ENCODE measurements around the gene TRAF6.
"Not testable (repeated sequence)": the region's sequence is repeated elsewhere in the genome, so short reads cannot be mapped to it uniquely, and the experiment has no call there.

TRAF6 gene

GRCh38 chr11:36493332-36493731 is 16.7 kb downstream of the TRAF6 start:
- no peaks in the 10 kb centered on the region for H3K9me3 ChIP-seq (ENCODE audit: control insufficient read depth, low read length)
- H3K4me1 ChIP-seq (ENCODE audit: control insufficient read depth, insufficient read depth, low read length), result no peaks in the 10 kb centered on the region
- no peaks in the 10 kb centered on the region for H3K27me3 ChIP-seq (ENCODE audit: control insufficient read depth, insufficient read depth, low read length, poor library complexity, severe bottlenecking)
- no peak overlapping the region for H3K4me3 ChIP-seq (ENCODE audit: insufficient read depth, low read depth, low read length)
- no peak overlapping the region for H3K27ac ChIP-seq (ENCODE audit: insufficient read depth, low read depth, low read length, poor library complexity, severe bottlenecking)
- peaks cover 25% of the 10 kb centered on the region for H3K36me3 ChIP-seq (ENCODE audit: control insufficient read depth, insufficient read depth, low read length)

GRCh38 chr11:36492724-36493304 is 17.3 kb downstream of the TRAF6 start:
- Histone ChIP-seq H3K27me3 (ENCODE audit: control insufficient read depth, insufficient read depth, low read length, poor library complexity, severe bottlenecking) (no peaks in the 10 kb centered on the region), H3K9me3 (ENCODE audit: control insufficient read depth, low read length) (no peaks in the 10 kb centered on the region), H3K4me1 (ENCODE audit: control insufficient read depth, insufficient read depth, low read length) (no peaks in the 10 kb centered on the region), H3K4me3 (ENCODE audit: insufficient read depth, low read depth, low read length) (no peak overlapping the region), H3K36me3 (ENCODE audit: control insufficient read depth, insufficient read depth, low read length) (peaks cover 22% of the 10 kb centered on the region), H3K27ac (ENCODE audit: insufficient read depth, low read depth, low read length, poor library complexity, severe bottlenecking) (no peak overlapping the region)

- 95 to 97% methylated on average over 16 of the region's 16 CpGs for WGBS, 2 experiments
- Histone ChIP-seq H3K4me1 (ENCODE audit: control insufficient read depth, insufficient read depth, low read length) (no peaks in the 10 kb centered on the region), H3K27ac (ENCODE audit: insufficient read depth, low read depth, low read length, poor library complexity, severe bottlenecking) (no peak overlapping the region), H3K9me3 (ENCODE audit: control insufficient read depth, low read length) (no peaks in the 10 kb centered on the region), H3K27me3 (ENCODE audit: control insufficient read depth, insufficient read depth, low read length, poor library complexity, severe bottlenecking) (no peaks in the 10 kb centered on the region), H3K36me3 (ENCODE audit: control insufficient read depth, insufficient read depth, low read length) (peaks cover 29% of the 10 kb centered on the region), H3K4me3 (ENCODE audit: insufficient read depth, low read depth, low read length) (no peak overlapping the region)
Observed at GRCh38 chr11:36490026-36490806, 19.9 kb downstream of the TRAF6 start.

GRCh38 chr11:36488096-36488495 is 22.0 kb downstream of the TRAF6 start:
- no peaks in the 10 kb centered on the region for H3K27me3 ChIP-seq (ENCODE audit: control insufficient read depth, insufficient read depth, low read length, poor library complexity, severe bottlenecking)
- peaks cover 21% of the 10 kb centered on the region for H3K36me3 ChIP-seq (ENCODE audit: control insufficient read depth, insufficient read depth, low read length)
- H3K9me3 ChIP-seq (ENCODE audit: control insufficient read depth, low read length), result no peaks in the 10 kb centered on the region
- no peaks in the 10 kb centered on the region for H3K4me1 ChIP-seq (ENCODE audit: control insufficient read depth, insufficient read depth, low read length)
- no peak overlapping the region for H3K27ac ChIP-seq (ENCODE audit: insufficient read depth, low read depth, low read length, poor library complexity, severe bottlenecking)
- WGBS, 2 experiments, result 93 to 94% methylated on average over 4 of the region's 5 CpGs
- no peak overlapping the region for H3K4me3 ChIP-seq (ENCODE audit: insufficient read depth, low read depth, low read length)

GRCh38 chr11:36487619-36488018 is 22.5 kb downstream of the TRAF6 start:
- Histone ChIP-seq H3K27ac (ENCODE audit: insufficient read depth, low read depth, low read length, poor library complexity, severe bottlenecking) (no peak overlapping the region), H3K4me3 (ENCODE audit: insufficient read depth, low read depth, low read length) (no peak overlapping the region), H3K36me3 (ENCODE audit: control insufficient read depth, insufficient read depth, low read length) (peaks cover 21% of the 10 kb centered on the region), H3K9me3 (ENCODE audit: control insufficient read depth, low read length) (no peaks in the 10 kb centered on the region), H3K4me1 (ENCODE audit: control insufficient read depth, insufficient read depth, low read length) (no peaks in the 10 kb centered on the region), H3K27me3 (ENCODE audit: control insufficient read depth, insufficient read depth, low read length, poor library complexity, severe bottlenecking) (no peaks in the 10 kb centered on the region)
- 100% methylated on average over 4 of the region's 4 CpGs; no CpG with 5 or more reads in 1 of the 2 experiments for WGBS, 2 experiments

- no peaks in the 10 kb centered on the region for H3K9me3 ChIP-seq (ENCODE audit: control insufficient read depth, low read length)
- peaks cover 21% of the 10 kb centered on the region for H3K36me3 ChIP-seq (ENCODE audit: control insufficient read depth, insufficient read depth, low read length)
- 96 to 97% methylated on average over 6 of the region's 6 CpGs for WGBS, 2 experiments
Observed at GRCh38 chr11:36485298-36486002, 24.6 kb downstream of the TRAF6 start.

GRCh38 chr11:36483042-36483441 is 27.0 kb downstream of the TRAF6 start:
- peaks cover 10% of the 10 kb centered on the region for H3K36me3 ChIP-seq (ENCODE audit: control insufficient read depth, insufficient read depth, low read length)
- not testable (repeated sequence) for H3K27me3 ChIP-seq (ENCODE audit: control insufficient read depth, insufficient read depth, low read length, poor library complexity, severe bottlenecking); H3K4me1 ChIP-seq (ENCODE audit: control insufficient read depth, insufficient read depth, low read length); H3K9me3 ChIP-seq (ENCODE audit: control insufficient read depth, low read length); H3K4me3 ChIP-seq (ENCODE audit: insufficient read depth, low read depth, low read length); H3K27ac ChIP-seq (ENCODE audit: insufficient read depth, low read depth, low read length, poor library complexity, severe bottlenecking)
- 93 to 95% methylated on average over 3 of the region's 4 CpGs for WGBS, 2 experiments

More at GRCh38 chr11:36485298-36486002, 24.6 kb downstream of the TRAF6 start:
- no peaks in the 10 kb centered on the region for H3K27me3 ChIP-seq (ENCODE audit: control insufficient read depth, insufficient read depth, low read length, poor library complexity, severe bottlenecking)
- no peaks in the 10 kb centered on the region for H3K4me1 ChIP-seq (ENCODE audit: control insufficient read depth, insufficient read depth, low read length)
- no peak overlapping the region for H3K4me3 ChIP-seq (ENCODE audit: insufficient read depth, low read depth, low read length)
- H3K27ac ChIP-seq (ENCODE audit: insufficient read depth, low read depth, low read length, poor library complexity, severe bottlenecking), result no peak overlapping the region

- Histone ChIP-seq H3K36me3 (ENCODE audit: control insufficient read depth, insufficient read depth, low read length) (peaks cover 3% of the 10 kb centered on the region), H3K9me3 (ENCODE audit: control insufficient read depth, low read length) (no peaks in the 10 kb centered on the region), H3K27me3 (ENCODE audit: control insufficient read depth, insufficient read depth, low read length, poor library complexity, severe bottlenecking) (no peaks in the 10 kb centered on the region), H3K4me3 (ENCODE audit: insufficient read depth, low read depth, low read length) (no peak overlapping the region), H3K27ac (ENCODE audit: insufficient read depth, low read depth, low read length, poor library complexity, severe bottlenecking) (no peak overlapping the region), H3K4me1 (ENCODE audit: control insufficient read depth, insufficient read depth, low read length) (no peaks in the 10 kb centered on the region)
Observed at GRCh38 chr11:36480833-36481232, 29.2 kb downstream of the TRAF6 start.

- WGBS, 2 experiments, result 61 to 69% methylated on average over 2 of the region's 2 CpGs
- Histone ChIP-seq H3K27me3 (ENCODE audit: control insufficient read depth, insufficient read depth, low read length, poor library complexity, severe bottlenecking) (no peaks in the 10 kb centered on the region), H3K36me3 (ENCODE audit: control insufficient read depth, insufficient read depth, low read length) (no peaks in the 10 kb centered on the region), H3K4me3 (ENCODE audit: insufficient read depth, low read depth, low read length) (no peak overlapping the region), H3K27ac (ENCODE audit: insufficient read depth, low read depth, low read length, poor library complexity, severe bottlenecking) (no peak overlapping the region), H3K4me1 (ENCODE audit: control insufficient read depth, insufficient read depth, low read length) (no peaks in the 10 kb centered on the region), H3K9me3 (ENCODE audit: control insufficient read depth, low read length) (no peaks in the 10 kb centered on the region)
Observed at GRCh38 chr11:36478700-36479329, 31.3 kb downstream of the TRAF6 start.

GRCh38 chr11:36475192-36475591 is 34.9 kb downstream of the TRAF6 start:
- Histone ChIP-seq H3K27me3 (ENCODE audit: control insufficient read depth, insufficient read depth, low read length, poor library complexity, severe bottlenecking) (no peaks in the 10 kb centered on the region), H3K27ac (ENCODE audit: insufficient read depth, low read depth, low read length, poor library complexity, severe bottlenecking) (no peak overlapping the region), H3K4me1 (ENCODE audit: control insufficient read depth, insufficient read depth, low read length) (no peaks in the 10 kb centered on the region), H3K9me3 (ENCODE audit: control insufficient read depth, low read length) (no peaks in the 10 kb centered on the region), H3K36me3 (ENCODE audit: control insufficient read depth, insufficient read depth, low read length) (no peaks in the 10 kb centered on the region), H3K4me3 (ENCODE audit: insufficient read depth, low read depth, low read length) (no peak overlapping the region)
- WGBS, 2 experiments, result 44% methylated on average over 1 of the region's 1 CpG; no CpG with 5 or more reads in 1 of the 2 experiments

Data from ectodermal cell (in vitro differentiated cells).